Left lung (tissue), 10 donors: ENCODE measurements around the gene PLA2G4A. TPM values are rescaled to one million over a fixed set of nuclear protein-coding genes. Genes with fewer than 3 reads are reported as not detected.

Source experiments
- ATAC-seq: fragments of 200-7000 bp; cut with Tn5 transposase; one replicate; pipeline ENCODE4 v1.9.1; 2020; ENCODE audit warnings: moderate library complexity
- DNase-seq, 4 donors: peaks; one replicate each; pipeline ENCODE4 v3.0.0-alpha.2; 2013 to 2020
- H3K27ac ChIP-seq, 2 donors: fragments of 200-600 bp; sonication (generic) in 1 of 2; one replicate each; pipeline versions ENCODE4 v1.5.0 to v1.8.0; 2020 to 2021
- H3K27me3 ChIP-seq, 2 donors: fragments of 200-600 bp; sonication (generic) in 1 of 2; one replicate each; pipeline versions ENCODE4 v1.5.0 to v1.8.0; 2020 to 2021
- H3K36me3 ChIP-seq, 2 donors: fragments of 200-600 bp; sonication (generic) in 1 of 2; one replicate each; pipeline versions ENCODE4 v1.5.0 to v1.8.0; 2020 to 2021
- H3K4me1 ChIP-seq, 2 donors: fragments of 200-600 bp; one replicate each; pipeline ENCODE4 v1.8.0; 2021
- H3K4me3 ChIP-seq, 2 donors: fragments of 200-600 bp; sonication (generic) in 1 of 2; one replicate each; pipeline versions ENCODE4 v1.5.0 to v1.8.0; 2020 to 2021; ENCODE audit warnings: mild to moderate bottlenecking in 1 of 2
- H3K9me3 ChIP-seq, 2 donors: fragments of 200-600 bp; sonication (generic) in 1 of 2; one replicate each; pipeline versions ENCODE4 v1.5.0 to v1.8.0; 2020 to 2021
- CTCF ChIP-seq, 2 donors: fragments of 200-600 bp; sonication (generic) in 1 of 2; IDR thresholded peaks; one replicate each; pipeline versions ENCODE4 v1.5.0 to v1.8.0; 2021; ENCODE audit warnings: antibody characterized with exemption in 2 of 2
- intact Hi-C, 2 donors: fragments of 100-400 bp; cut with DNase I; formaldehyde crosslinking; loops; one replicate each; pipeline versions ENCODE4 v1.11.2 to v1.14.2; 2022
- polyA plus RNA-seq, 6 donors: library from polyadenylated mRNA; unstranded; fragments of 120-200 nt; gene quantifications; one replicate each; pipeline ENCODE4 v1.2.1, GENCODE V29; 2013; ENCODE audit not compliant: insufficient read length in 6 of 6
- total RNA-seq, 2 donors: library from RNA; stranded (reverse); fragmentation: NEBNext Ultra II Directional; extraction: Animal tissue kit (Norgen Biotek cat#: 25700); gene quantifications; one replicate each; pipeline ENCODE4 v1.2.1, GENCODE V29; 2021
- donor health status: DM: no; HTN: yes; CAD: no.
- donor health status: DM: no; HTN: no; CAD: no.

Gene PLA2G4A
- total and polyA plus RNA-seq, 8 donors, result 8.2 to 13.9 (median 10.4) TPM

- Histone ChIP-seq H3K9me3 (no peaks in the 10 kb centered on the region), H3K4me1 (no peaks in the 10 kb centered on the region), H3K4me3 (no peak overlapping the region), H3K27me3 (no peaks in the 10 kb centered on the region), H3K36me3 (no peaks in the 10 kb centered on the region), H3K27ac (no peak overlapping the region)
- ATAC-seq, result peak; percentile 26
- intact Hi-C loops, result no loop called here
- TF ChIP-seq CTCF (IDR thresholded peaks at IDR 0.05), result no peak
- no peak for DNase-seq
These were observed 9.2 kb upstream of the PLA2G4A start for GRCh38 chr1:186819563-186819962.

- Histone ChIP-seq H3K4me1 (peaks cover 3 to 4% of the 10 kb centered on the region in 2 donors), H3K36me3 (no peaks in the 10 kb centered on the region), H3K27me3 (no peaks in the 10 kb centered on the region), H3K9me3 (no peaks in the 10 kb centered on the region), H3K27ac (peak overlapping the region; percentile 81 to 85), H3K4me3 (peak overlapping the region; percentile 43 to 53)
- peak; percentile 27 for ATAC-seq
- no peak for TF ChIP-seq CTCF (IDR thresholded peaks at IDR 0.05)
- intact Hi-C loops, result no loop called here
- no peak for DNase-seq
These were observed 1.2 kb downstream of the PLA2G4A start for GRCh38 chr1:186829686-186830587.

GRCh38 chr1:186831168-186831567, 2.4 kb downstream of the PLA2G4A start:
- Histone ChIP-seq H3K36me3 (no peaks in the 10 kb centered on the region), H3K27me3 (no peaks in the 10 kb centered on the region), H3K4me3 (no peak overlapping the region), H3K27ac (no peak overlapping the region), H3K4me1 (peaks cover 3 to 4% of the 10 kb centered on the region in 2 donors), H3K9me3 (no peaks in the 10 kb centered on the region)
- DNase-seq (no peak), ATAC-seq (no peak)
- no peak for TF ChIP-seq CTCF (IDR thresholded peaks at IDR 0.05)
- intact Hi-C loops, result no loop called here

- Histone ChIP-seq H3K36me3 (no peaks in the 10 kb centered on the region), H3K4me1 (peaks cover 0 to 18% of the 10 kb centered on the region in 2 donors), H3K27me3 (no peaks in the 10 kb centered on the region), H3K4me3 (no peak overlapping the region), H3K9me3 (no peaks in the 10 kb centered on the region), H3K27ac (no peak overlapping the region)
- peak; percentile 63 for ATAC-seq
- intact Hi-C loops, result no loop called here
- no peak for DNase-seq
- no peak for TF ChIP-seq CTCF (IDR thresholded peaks at IDR 0.05)
These were observed 5.7 kb downstream of the PLA2G4A start for GRCh38 chr1:186834399-186834958.

GRCh38 chr1:186835448-186835847, 6.7 kb downstream of the PLA2G4A start:
- intact Hi-C loops, result no loop called here
- ATAC-seq (no peak), DNase-seq (no peak)
- no peak for TF ChIP-seq CTCF (IDR thresholded peaks at IDR 0.05)
- Histone ChIP-seq H3K4me1 (peaks cover 0 to 22% of the 10 kb centered on the region in 2 donors), H3K9me3 (no peaks in the 10 kb centered on the region), H3K27me3 (no peaks in the 10 kb centered on the region), H3K27ac (no peak overlapping the region), H3K4me3 (no peak overlapping the region), H3K36me3 (no peaks in the 10 kb centered on the region)
